KOPT-K1 (cell line): Measurements from ENCODE around the gene PSMC5.

Experiments
- H3K27ac ChIP-seq: fragments of 200-600 bp; sonication (generic); 2 replicates; pipeline ENCODE4 v1.5.1; 2016; ENCODE audit warnings: antibody characterized with exemption, mild to moderate bottlenecking, low read depth, low read length; ENCODE audit not compliant: poor library complexity, severe bottlenecking
- H3K36me3 ChIP-seq: fragments of 200-600 bp; sonication (generic); 2 replicates; pipeline ENCODE4 v1.5.1; 2017; ENCODE audit warnings: antibody characterized with exemption, mild to moderate bottlenecking, low read length, moderate library complexity; ENCODE audit not compliant: insufficient read depth
- H3K9me3 ChIP-seq: fragments of 200-600 bp; sonication (generic); 2 replicates; pipeline ENCODE4 v1.5.1; 2017; ENCODE audit warnings: antibody characterized with exemption, low read length, mild to moderate bottlenecking; ENCODE audit not compliant: insufficient read depth, poor library complexity, severe bottlenecking

The PSMC5 gene

DNA sequence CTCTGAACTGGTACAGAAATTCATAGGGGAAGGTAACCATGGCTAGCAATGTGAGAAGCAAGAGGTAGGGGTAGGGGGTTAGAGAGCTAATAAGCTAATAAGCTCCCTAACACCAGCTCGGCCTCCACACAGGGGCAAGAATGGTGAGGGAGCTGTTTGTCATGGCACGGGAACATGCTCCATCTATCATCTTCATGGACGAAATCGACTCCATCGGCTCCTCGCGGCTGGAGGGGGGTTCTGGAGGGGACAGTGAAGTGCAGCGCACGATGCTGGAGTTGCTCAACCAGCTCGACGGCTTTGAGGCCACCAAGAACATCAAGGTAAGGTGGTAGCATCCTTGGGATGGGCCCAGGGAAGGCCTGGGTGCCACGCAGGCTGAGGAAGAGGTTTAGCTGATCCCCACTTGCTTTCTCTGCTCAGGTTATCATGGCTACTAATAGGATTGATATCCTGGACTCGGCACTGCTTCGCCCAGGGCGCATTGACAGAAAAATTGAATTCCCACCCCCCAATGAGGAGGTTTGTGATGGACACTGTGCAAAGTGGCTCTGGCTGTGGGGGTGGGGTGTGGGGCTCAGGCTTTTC lies 3.8 kb downstream of the PSMC5 start:
- Histone ChIP-seq H3K9me3 (no peaks in the 10 kb centered on the region), H3K36me3 (peaks cover 78% of the 10 kb centered on the region), H3K27ac (peak overlapping the region; percentile 65)

GRCh38 chr17:63831505-63831904 lies 4.3 kb downstream of the PSMC5 start:
- H3K36me3 ChIP-seq: peaks cover 82% of the 10 kb centered on the region
- peak overlapping the region; percentile 65 for H3K27ac ChIP-seq
- no peaks in the 10 kb centered on the region for H3K9me3 ChIP-seq

- H3K27ac ChIP-seq: peak overlapping the region; percentile 65
Observed at GRCh38 chr17:63832014-63832413, 4.8 kb downstream of the PSMC5 start.

GRCh38 chr17:63832455-63832854 lies 5.2 kb downstream of the PSMC5 start:
- H3K36me3 ChIP-seq: peaks cover 91% of the 10 kb centered on the region
- peak overlapping the region; percentile 65 for H3K27ac ChIP-seq
- H3K9me3 ChIP-seq: no peaks in the 10 kb centered on the region

More at GRCh38 chr17:63832014-63832413, 4.8 kb downstream of the PSMC5 start:
- Histone ChIP-seq H3K36me3 (peaks cover 87% of the 10 kb centered on the region), H3K9me3 (no peaks in the 10 kb centered on the region)

GRCh38 chr17:63833026-63833740 lies 6.0 kb downstream of the PSMC5 start:
- Histone ChIP-seq H3K9me3 (no peaks in the 10 kb centered on the region), H3K27ac (no peak overlapping the region), H3K36me3 (peaks cover 98% of the 10 kb centered on the region)

DNA sequence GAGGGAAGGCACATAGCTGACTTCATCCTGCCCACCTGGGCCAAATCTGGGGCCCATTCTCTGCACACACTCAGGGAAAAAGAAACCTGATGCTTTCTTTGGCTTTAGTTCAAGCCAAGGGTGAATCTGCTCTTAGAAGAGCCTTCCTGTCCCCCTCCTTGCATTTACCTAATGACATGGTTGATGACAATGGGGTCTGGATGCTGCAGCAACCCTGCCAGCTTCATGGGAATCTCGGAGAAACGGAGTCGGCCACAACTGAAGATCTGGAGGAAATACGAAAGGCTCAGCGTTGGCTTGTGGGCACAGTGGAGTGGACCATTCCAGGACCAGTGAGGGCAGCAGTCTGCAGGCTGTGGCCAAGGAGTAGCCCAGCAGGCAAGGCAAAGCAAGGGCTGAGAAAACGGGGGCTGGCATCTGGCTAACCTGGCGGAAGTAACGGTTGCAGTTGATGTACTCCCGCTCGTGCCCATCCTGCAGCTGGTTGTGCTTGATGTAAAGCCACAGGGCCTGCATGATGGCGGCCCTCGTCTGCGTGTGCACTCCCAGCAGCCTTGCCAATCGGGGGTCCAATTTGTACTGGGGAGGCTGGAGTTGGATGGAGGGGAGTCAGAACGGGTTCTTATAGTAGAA lies 6.6 kb downstream of the PSMC5 start:
- peaks cover 100% of the 10 kb centered on the region for H3K36me3 ChIP-seq
- no peaks in the 10 kb centered on the region for H3K9me3 ChIP-seq
- peak overlapping the region; percentile 12 for H3K27ac ChIP-seq

DNA sequence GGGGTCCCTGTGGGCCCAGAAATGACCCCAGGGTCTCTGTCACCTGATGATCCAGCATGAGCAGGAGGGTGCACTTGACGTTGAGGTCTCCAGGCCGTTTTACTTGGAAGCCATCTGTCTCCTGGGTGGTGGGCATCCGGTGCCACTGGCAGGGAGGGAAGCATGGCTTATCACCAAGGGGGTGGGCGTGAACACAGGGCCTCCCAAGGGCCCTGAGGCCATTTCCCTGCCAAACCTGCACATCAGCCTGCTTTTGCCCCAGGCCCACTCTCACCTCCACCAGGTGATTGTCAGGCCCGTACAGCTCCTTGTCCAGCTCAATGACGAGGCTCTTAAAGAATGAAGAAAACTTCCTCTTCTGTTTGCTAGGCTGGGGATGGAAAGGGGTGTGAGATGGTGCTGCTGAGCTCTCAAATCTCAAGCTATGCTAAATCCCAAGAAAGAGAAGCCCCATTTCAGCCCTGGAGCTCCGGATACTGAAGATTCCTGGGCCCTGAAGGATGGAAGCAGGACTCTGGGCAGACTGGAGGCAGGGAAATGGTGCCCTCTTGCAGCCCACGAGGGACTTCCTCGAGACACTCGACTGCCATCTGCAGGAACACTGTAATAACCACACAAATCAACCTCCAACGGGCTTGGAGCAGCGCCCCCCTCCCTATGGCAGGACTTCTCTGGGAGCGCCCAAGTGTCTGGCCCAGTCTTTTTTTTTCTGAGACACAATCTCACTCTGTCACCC lies 7.4 kb downstream of the PSMC5 start:
- Histone ChIP-seq H3K27ac (peak overlapping the region; percentile 12), H3K36me3 (peaks cover 98% of the 10 kb centered on the region), H3K9me3 (no peaks in the 10 kb centered on the region)

DNA sequence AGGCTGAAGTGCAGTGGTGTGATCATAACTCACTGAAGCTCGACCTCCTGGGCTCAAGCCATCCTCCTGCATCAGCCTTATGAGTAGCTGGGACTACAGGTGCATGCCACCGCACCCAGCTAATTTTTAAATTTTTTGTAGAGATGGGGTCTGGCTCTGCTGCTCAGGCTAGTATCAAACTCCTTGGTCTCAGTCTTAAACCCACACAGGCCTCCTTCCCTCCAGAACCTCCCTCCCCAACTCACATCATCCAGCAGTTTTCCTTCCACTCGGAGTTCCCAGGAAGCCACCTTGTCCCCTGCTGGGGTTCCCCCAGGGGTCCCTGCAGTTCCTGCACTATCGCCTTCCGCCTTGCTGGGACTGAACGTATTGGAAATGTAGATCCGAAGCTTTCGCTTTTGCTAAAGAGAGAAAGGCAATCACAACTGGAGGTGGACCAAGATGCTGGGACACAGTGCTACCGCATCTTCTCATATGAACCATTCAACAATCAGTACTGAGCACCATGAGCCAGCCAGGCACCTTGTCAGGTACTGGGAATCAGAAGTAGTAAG lies 8.0 kb downstream of the PSMC5 start:
- Histone ChIP-seq H3K36me3 (peaks cover 92% of the 10 kb centered on the region), H3K9me3 (no peaks in the 10 kb centered on the region), H3K27ac (no peak overlapping the region)

- Histone ChIP-seq H3K36me3 (peaks cover 76% of the 10 kb centered on the region), H3K9me3 (no peaks in the 10 kb centered on the region), H3K27ac (no peak overlapping the region)
Observed at GRCh38 chr17:63836811-63837210, 9.6 kb downstream of the PSMC5 start.

DNA sequence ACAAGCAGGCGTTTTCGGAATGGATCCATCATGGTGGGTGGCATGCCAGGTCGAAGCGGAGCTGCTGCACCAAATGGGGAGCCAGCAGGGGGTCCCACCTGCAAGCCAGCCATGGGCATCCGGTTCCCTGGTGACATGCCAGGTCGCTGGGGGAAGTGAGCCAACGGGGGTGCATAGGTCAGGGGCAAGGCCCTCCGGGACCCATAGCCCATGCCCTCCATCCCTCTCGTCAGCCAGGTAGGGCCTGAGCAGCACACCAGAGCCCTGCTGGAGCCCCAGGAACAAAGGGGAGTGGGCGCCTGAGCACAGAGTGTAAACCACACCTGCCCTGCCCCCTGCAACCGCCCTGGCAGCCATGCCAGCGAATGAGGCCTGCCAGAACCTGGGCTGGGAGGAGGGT lies 10.2 kb downstream of the PSMC5 start:
- H3K36me3 ChIP-seq: peaks cover 70% of the 10 kb centered on the region
- H3K9me3 ChIP-seq: no peaks in the 10 kb centered on the region
- no peak overlapping the region for H3K27ac ChIP-seq

DNA sequence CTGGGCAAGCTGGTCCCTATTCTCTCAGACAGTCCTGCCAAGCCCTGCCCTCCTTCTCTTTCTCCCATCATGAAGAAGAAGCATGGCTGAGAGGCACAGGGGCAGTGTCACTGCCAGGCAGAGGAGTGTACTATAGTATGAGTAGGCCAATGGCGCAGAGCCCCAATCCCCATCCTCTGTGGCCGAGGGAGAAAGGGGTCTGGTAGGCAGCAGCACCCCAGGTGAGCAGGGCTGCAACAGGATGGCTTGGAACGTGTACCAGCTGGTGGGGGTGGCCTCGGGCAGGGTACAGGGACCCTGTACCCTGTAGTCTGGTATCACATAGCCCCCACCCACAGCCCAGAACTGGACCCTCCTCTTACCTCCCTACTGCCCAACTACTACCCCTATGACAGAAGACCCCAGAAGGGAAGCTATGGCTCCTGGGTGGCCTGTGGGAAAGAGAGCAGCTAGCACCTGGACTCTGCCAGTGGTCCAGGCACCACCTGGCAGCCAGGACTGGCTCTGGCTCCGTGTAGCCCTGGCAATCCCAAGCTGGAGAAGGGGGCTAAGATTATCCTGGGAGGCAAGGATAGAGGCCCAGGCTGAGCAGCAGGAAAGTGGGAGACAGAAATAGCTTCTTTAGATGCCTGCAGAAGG lies 10.8 kb downstream of the PSMC5 start:
- Histone ChIP-seq H3K27ac (no peak overlapping the region), H3K9me3 (no peaks in the 10 kb centered on the region), H3K36me3 (peaks cover 64% of the 10 kb centered on the region)

DNA sequence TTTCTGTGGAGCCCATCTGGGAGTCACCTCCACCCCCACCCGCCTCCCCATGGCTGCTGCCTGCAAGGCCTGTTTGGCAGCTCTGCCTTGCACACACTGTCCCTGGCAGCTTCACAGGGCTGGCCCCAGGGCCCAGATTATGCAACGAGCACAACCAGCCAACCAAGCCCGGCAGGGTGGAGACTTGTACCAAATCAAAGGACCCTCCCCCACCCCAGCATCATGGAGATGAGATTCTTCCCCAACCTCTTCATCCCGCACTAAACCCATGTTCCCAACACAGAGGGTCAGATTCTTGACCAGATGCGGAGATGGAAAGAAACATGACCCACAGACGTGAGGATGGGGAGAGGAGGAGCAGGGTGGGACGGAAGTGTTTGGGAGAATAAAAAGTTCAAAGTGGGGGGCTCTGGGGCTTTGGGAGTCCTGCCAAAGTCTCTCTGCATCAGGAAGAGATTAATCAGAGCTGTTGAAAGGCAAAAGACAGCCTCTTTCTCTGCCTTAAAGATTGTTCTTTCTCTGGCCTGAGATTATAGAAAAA lies 11.5 kb downstream of the PSMC5 start:
- Histone ChIP-seq H3K27ac (peak overlapping the region; percentile 37), H3K9me3 (no peaks in the 10 kb centered on the region), H3K36me3 (peaks cover 57% of the 10 kb centered on the region)

DNA sequence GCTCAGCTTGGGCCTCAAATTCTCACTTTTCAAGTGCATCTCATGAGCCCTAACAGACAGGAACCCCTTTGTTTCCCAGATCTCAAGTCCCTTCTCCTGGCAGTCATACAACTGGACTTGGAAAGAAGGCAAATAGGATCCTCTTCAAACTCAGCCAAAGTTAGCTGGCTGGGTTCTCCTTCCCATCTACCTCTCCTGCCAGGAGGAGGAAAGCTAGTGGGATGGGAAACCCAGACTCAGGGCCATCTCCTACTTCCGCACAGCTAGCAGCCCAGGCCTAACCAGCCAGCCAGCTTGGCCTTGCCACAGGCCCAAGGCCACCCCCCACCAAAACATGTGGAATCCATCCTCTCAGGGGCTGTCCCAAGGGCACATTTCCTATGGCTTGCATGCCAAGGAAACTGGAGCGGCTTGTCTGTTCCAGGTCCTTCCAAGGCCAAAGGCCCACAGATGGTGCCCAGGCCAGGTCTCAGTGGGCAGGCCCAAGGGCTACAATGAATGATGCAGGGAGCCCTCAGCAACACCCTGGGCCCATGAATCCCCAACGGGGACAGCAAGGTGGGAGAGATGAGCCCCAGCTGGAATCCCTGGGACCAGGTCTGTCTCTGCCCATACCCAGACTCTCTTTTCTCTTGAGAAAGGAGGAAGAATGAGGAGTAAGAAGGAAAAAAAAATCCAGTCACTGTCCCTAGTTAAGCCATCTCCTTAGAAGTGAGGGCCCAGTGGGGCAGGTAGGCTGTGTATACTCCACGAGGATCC lies 13.5 kb downstream of the PSMC5 start:
- H3K27ac ChIP-seq: peak overlapping the region; percentile 92
- H3K36me3 ChIP-seq: peaks cover 37% of the 10 kb centered on the region
- H3K9me3 ChIP-seq: no peaks in the 10 kb centered on the region
